ENCODE data around the gene CDH4. TPM values are rescaled to one million over a fixed set of nuclear protein-coding genes. Genes with fewer than 3 reads are reported as not detected.

CDH4 gene
- total and polyA plus RNA-seq, 9 donors: 0.12 to 4.4 (median 0.36) TPM

DNA sequence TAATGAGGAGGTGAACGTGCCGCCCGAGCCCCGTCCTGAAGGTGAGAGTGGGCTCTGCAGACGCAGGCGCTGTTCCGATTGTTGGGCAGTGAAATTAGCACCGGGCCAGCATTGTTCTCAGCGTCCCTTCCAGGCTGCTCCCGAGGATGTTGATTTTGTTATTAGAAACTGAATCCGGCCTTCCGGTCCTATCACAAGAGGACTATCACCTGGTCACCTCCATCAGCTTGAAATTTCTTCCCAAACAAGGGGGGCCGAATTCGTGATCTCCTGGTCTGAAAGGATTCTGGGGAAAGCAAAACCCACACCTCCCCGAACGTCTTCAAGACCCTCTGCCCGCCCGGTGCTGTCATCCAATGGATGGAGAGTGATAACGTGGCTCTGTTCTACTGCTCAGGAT, 627.6 kb downstream of the CDH4 start:
- Histone ChIP-seq H3K36me3 (no peaks in the 10 kb centered on the region), H3K27me3 (no peaks in the 10 kb centered on the region), H3K4me1 (ENCODE audit: insufficient read depth) (no peaks in the 10 kb centered on the region), H3K4me3 (no peak overlapping the region), H3K27ac (no peak overlapping the region), H3K9me3 (no peaks in the 10 kb centered on the region)
- TF ChIP-seq POLR2A (IDR thresholded peaks at IDR 0.05): no peak
- TF ChIP-seq, protein P1, sequence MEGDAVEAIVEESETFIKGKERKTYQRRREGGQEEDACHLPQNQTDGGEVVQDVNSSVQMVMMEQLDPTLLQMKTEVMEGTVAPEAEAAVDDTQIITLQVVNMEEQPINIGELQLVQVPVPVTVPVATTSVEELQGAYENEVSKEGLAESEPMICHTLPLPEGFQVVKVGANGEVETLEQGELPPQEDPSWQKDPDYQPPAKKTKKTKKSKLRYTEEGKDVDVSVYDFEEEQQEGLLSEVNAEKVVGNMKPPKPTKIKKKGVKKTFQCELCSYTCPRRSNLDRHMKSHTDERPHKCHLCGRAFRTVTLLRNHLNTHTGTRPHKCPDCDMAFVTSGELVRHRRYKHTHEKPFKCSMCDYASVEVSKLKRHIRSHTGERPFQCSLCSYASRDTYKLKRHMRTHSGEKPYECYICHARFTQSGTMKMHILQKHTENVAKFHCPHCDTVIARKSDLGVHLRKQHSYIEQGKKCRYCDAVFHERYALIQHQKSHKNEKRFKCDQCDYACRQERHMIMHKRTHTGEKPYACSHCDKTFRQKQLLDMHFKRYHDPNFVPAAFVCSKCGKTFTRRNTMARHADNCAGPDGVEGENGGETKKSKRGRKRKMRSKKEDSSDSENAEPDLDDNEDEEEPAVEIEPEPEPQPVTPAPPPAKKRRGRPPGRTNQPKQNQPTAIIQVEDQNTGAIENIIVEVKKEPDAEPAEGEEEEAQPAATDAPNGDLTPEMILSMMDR (IDR thresholded peaks at IDR 0.05): no peak
- TF ChIP-seq EP300 (IDR thresholded peaks at IDR 0.05): no peak
- WGBS, 3 donors: 88 to 91% (median 88%) methylated on average over 19 of the region's 19 CpGs
- intact Hi-C loops (cut with DNase I): loop anchor here in 1 of 4 donors (10.0 kb wide), 1 partner anchor 545 kb away; no protein-coding TSS in a partner anchor
- DNase-seq: no peak

GRCh38 chr20:61880706-61881105, 628.6 kb downstream of the CDH4 start:
- no peak for TF ChIP-seq POLR2A (IDR thresholded peaks at IDR 0.05)
- TF ChIP-seq, protein P1 (IDR thresholded peaks at IDR 0.05): no peak
- TF ChIP-seq EP300 (IDR thresholded peaks at IDR 0.05): no peak

DNA sequence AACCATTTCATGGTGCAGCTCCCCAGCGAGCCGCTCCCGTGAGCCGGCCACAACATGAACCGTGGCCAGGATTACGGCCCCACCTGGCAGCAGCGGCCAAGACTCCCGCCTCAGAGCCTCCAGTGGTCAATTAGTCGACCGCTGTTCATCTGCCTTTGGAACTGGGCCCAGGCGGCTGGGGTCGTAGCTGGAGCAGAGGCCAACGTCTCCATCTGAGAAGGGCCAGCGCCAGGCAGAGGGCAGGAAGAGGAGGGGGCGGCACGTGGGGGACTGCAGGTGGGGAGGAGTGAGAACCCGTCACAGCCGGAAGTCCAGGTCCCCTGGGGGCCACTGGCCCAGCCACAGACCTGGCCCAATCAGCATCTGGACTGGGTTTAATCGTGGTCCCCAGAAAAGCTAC, 629.4 kb downstream of the CDH4 start:
- 29 to 56% (median 41%) methylated on average over 19 of the region's 19 CpGs for WGBS, 3 donors
- TF ChIP-seq, protein P1 (IDR thresholded peaks at IDR 0.05): no peak
- no peak for TF ChIP-seq POLR2A (IDR thresholded peaks at IDR 0.05)
- TF ChIP-seq EP300 (IDR thresholded peaks at IDR 0.05): no peak

More at GRCh38 chr20:61880706-61881105, 628.6 kb downstream of the CDH4 start:
- Histone ChIP-seq H3K4me1 (ENCODE audit: insufficient read depth) (no peaks in the 10 kb centered on the region), H3K4me3 (no peak overlapping the region), H3K27ac (no peak overlapping the region), H3K9me3 (no peaks in the 10 kb centered on the region), H3K27me3 (no peaks in the 10 kb centered on the region), H3K36me3 (no peaks in the 10 kb centered on the region)
- no peak for DNase-seq
- intact Hi-C loops (cut with DNase I): no loop called here
- WGBS, 3 donors: 84 to 89% (median 87%) methylated on average over 8 of the region's 8 CpGs

GRCh38 chr20:61881861-61882260, 629.8 kb downstream of the CDH4 start:
- no peaks in the 10 kb centered on the region for H3K27me3 ChIP-seq
- intact Hi-C loops (cut with DNase I): no loop called here
- H3K4me3 ChIP-seq: no peak overlapping the region
- TF ChIP-seq, protein P1 (IDR thresholded peaks at IDR 0.05): no peak
- TF ChIP-seq POLR2A (IDR thresholded peaks at IDR 0.05): no peak
- TF ChIP-seq EP300 (IDR thresholded peaks at IDR 0.05): no peak
- H3K27ac ChIP-seq: no peak overlapping the region
- 83 to 89% (median 88%) methylated on average over 13 of the region's 13 CpGs for WGBS, 3 donors
- H3K9me3 ChIP-seq: no peaks in the 10 kb centered on the region
- no peaks in the 10 kb centered on the region for H3K36me3 ChIP-seq
- no peaks in the 10 kb centered on the region for H3K4me1 ChIP-seq (ENCODE audit: insufficient read depth)
- no peak for DNase-seq

More for the DNA sequence above, 629.4 kb downstream of the CDH4 start:
- Histone ChIP-seq H3K27ac (no peak overlapping the region), H3K4me1 (ENCODE audit: insufficient read depth) (no peaks in the 10 kb centered on the region), H3K36me3 (no peaks in the 10 kb centered on the region), H3K4me3 (no peak overlapping the region), H3K27me3 (no peaks in the 10 kb centered on the region), H3K9me3 (no peaks in the 10 kb centered on the region)
- intact Hi-C loops (cut with DNase I): no loop called here
- DNase-seq: no peak

Data from ovary (tissue), 9 donors.